ENCODE data around the gene FAM171A1. TPM values are rescaled to one million over a fixed set of nuclear protein-coding genes. Genes with fewer than 3 reads are reported as not detected.

The FAM171A1 gene
- polyA plus RNA-seq, 1 of the 3 experiments (the other 2 are of a cell fraction), result 26.3 TPM

GRCh38 chr10:15214237-15214636, 156.9 kb downstream of the FAM171A1 start:
- H2AFZ ChIP-seq (ENCODE audit: low read depth), result no peak overlapping the region
- TF ChIP-seq TCF12 (IDR thresholded peaks at IDR 0.05), result no peak
- no peak for TF ChIP-seq ELF1 (IDR thresholded peaks at IDR 0.05)
- TF ChIP-seq GATA2 (CRISPR knock-in tag; IDR thresholded peaks at IDR 0.05), result no peak
- TF ChIP-seq POLR2AphosphoS5 (IDR thresholded peaks at IDR 0.05; ENCODE audit: low read depth, low read length), result no peak
- no peak for TF ChIP-seq TAF1 (IDR thresholded peaks at IDR 0.05; ENCODE audit: borderline replicate concordance, low read depth, low read length)
- TF ChIP-seq JUND (IDR thresholded peaks at IDR 0.05), result no peak
- no peak for TF ChIP-seq TEAD4 (IDR thresholded peaks at IDR 0.05; ENCODE audit: borderline replicate concordance, insufficient read depth)
- TF ChIP-seq CTCF (IDR thresholded peaks at IDR 0.05), result no peak
- TF ChIP-seq MXI1 (IDR thresholded peaks at IDR 0.05; ENCODE audit: low read depth, low read length), result no peak
- TF ChIP-seq RFX5 (IDR thresholded peaks at IDR 0.05; ENCODE audit: low read length), result no peak
- TF ChIP-seq REST (IDR thresholded peaks at IDR 0.05; ENCODE audit: low read depth, low read length), result no peak
- no peak for TF ChIP-seq NFIC (IDR thresholded peaks at IDR 0.05; ENCODE audit: borderline replicate concordance)
- TF ChIP-seq YY1 (IDR thresholded peaks at IDR 0.05; ENCODE audit: low read depth), result no peak
- TF ChIP-seq USF2 (IDR thresholded peaks at IDR 0.05; ENCODE audit: borderline replicate concordance, low read depth, low read length), result no peak
- TF ChIP-seq FOXM1 (IDR thresholded peaks at IDR 0.05; ENCODE audit: low read depth), result no peak
- H3K27me3 ChIP-seq (ENCODE audit: insufficient read depth), result no peaks in the 10 kb centered on the region
- H3K9me2 ChIP-seq, result no peaks in the 10 kb centered on the region
- no peak for DNase-seq
- H3K4me3 ChIP-seq (ENCODE audit: low read depth in 2 of 2, low read length in 1 of 2), result no peak overlapping the region
- H3K27ac ChIP-seq (ENCODE audit: low read depth in 2 of 2, low read length in 1 of 2), result no peak overlapping the region
- CTCF ChIA-PET, result interaction anchor here (1.0 to 1.4 kb wide), 2 partner anchors 12 to 156 kb away, joined by 3 to 5 read pairs; partner anchors contain the start of gene FAM171A1
- 94% methylated on average over 17 of the region's 17 CpGs for WGBS (ENCODE audit: low lambda C conversion rate)
- peaks cover 2 to 4% of the 10 kb centered on the region in 2 experiments for H3K36me3 ChIP-seq (replicated peaks in 1 of 2; ENCODE audit: control insufficient read depth in 1 of 2, insufficient read depth in 2 of 2, low read length in 1 of 2)
- no peak overlapping the region for H3K9ac ChIP-seq
- POLR2A ChIA-PET, result no interaction called here
- H3K4me2 ChIP-seq, result no peak overlapping the region
- H3K9me3 ChIP-seq, result no peaks in the 10 kb centered on the region
- H3K79me2 ChIP-seq (ENCODE audit: insufficient read depth), result no peaks in the 10 kb centered on the region; the same call in 1 of the 2 replicates
- peaks cover 17% of the 10 kb centered on the region for H3F3A ChIP-seq (replicated peaks; ENCODE audit: insufficient read depth)
- H3K4me1 ChIP-seq (ENCODE audit: control insufficient read depth in 1 of 2, insufficient read depth in 2 of 2, low read depth in 1 of 2, low read length in 1 of 2), result peaks cover 0 to 5% of the 10 kb centered on the region in 2 experiments; a peak in 1 of 4 replicates
- no peaks in the 10 kb centered on the region for H4K20me1 ChIP-seq (ENCODE audit: insufficient read depth)
